GM21576 (cell line): ENCODE results near the gene STARD5.

Experiments used
- ATAC-seq: cut with Tn5 transposase; IDR thresholded peaks from one replicate; pipeline ENCODE4 v1.9.1; 2021; ENCODE audit warnings: mild to moderate bottlenecking, moderate library complexity; ENCODE audit not compliant: unreplicated experiment

Gene STARD5

GRCh38 chr15:81314378-81314777, 9.6 kb downstream of the STARD5 start:
- no peak for ATAC-seq

GRCh38 chr15:81313686-81314085, 10.3 kb downstream of the STARD5 start:
- no peak for ATAC-seq

- no peak for ATAC-seq
These were observed 11.0 kb downstream of the STARD5 start for GRCh38 chr15:81312790-81313543.

- peak; percentile 54 for ATAC-seq
These were observed 12.0 kb downstream of the STARD5 start for GRCh38 chr15:81311752-81312464.

- ATAC-seq, result no peak
These were observed 13.5 kb downstream of the STARD5 start for GRCh38 chr15:81310480-81310879.

- ATAC-seq, result no peak
These were observed 14.1 kb downstream of the STARD5 start for GRCh38 chr15:81309647-81310450.

- no peak for ATAC-seq
These were observed 15.7 kb downstream of the STARD5 start for GRCh38 chr15:81308260-81308659.

GRCh38 chr15:81304226-81304625, 19.7 kb downstream of the STARD5 start:
- ATAC-seq, result no peak

GRCh38 chr15:81303244-81304225, 20.4 kb downstream of the STARD5 start:
- no peak for ATAC-seq

GRCh38 chr15:81302701-81303109, 21.2 kb downstream of the STARD5 start:
- ATAC-seq, result peak; percentile 9

GRCh38 chr15:81301815-81302399, 22.0 kb downstream of the STARD5 start:
- ATAC-seq, result peak; percentile 79

GRCh38 chr15:81301385-81301784, 22.6 kb downstream of the STARD5 start:
- peak; percentile 5 for ATAC-seq

- no peak for ATAC-seq
These were observed 24.2 kb downstream of the STARD5 start for GRCh38 chr15:81299630-81300273.

GRCh38 chr15:81299156-81299555, 24.8 kb downstream of the STARD5 start:
- no peak for ATAC-seq

- no peak for ATAC-seq
These were observed 25.3 kb downstream of the STARD5 start for GRCh38 chr15:81298611-81299010.

- ATAC-seq, result no peak
These were observed 26.1 kb downstream of the STARD5 start for GRCh38 chr15:81297603-81298575.

- ATAC-seq, result no peak
These were observed 26.8 kb downstream of the STARD5 start for GRCh38 chr15:81297147-81297572.

- ATAC-seq, result peak; percentile 40
These were observed 27.3 kb downstream of the STARD5 start for GRCh38 chr15:81296673-81297072.
